ENCODE measurements around the gene JAKMIP1. TPM values are rescaled to one million over a fixed set of nuclear protein-coding genes. Genes with fewer than 3 reads are reported as not detected.

The JAKMIP1 gene
- total RNA-seq, 1 experiment from 2014 or later = not detected

DNA sequence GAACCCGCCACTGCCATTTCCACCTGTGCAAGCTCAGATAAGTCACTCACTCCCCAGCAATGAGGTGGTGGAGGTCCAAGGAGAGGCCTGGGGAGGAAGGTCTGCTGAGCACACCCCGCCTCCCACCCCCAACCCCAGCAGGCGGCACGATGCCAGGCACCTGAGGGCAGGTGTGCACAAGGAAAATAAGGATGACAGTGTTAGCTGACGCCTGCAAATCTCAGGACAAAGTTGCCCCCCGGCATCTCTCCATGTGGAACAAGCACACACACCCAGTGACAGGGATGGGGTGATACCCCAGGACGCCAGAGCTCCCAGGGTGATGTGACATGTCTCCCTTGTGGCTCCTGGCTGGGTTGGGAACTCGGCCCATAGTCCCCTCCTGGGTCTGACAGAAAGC is 9.9 kb downstream of the JAKMIP1 start:
- H3K4me2 ChIP-seq (ENCODE audit: low read length) = no peak overlapping the region
- no peak overlapping the region for H2AFZ ChIP-seq (ENCODE audit: low read depth, low read length, poor library complexity, severe bottlenecking)
- H3K9me2 ChIP-seq (ENCODE audit: insufficient read depth) = no peaks in the 10 kb centered on the region
- H3K9ac ChIP-seq (ENCODE audit: low read length) = no peak overlapping the region
- ChIA-PET RAD21 (ENCODE audit: low non-redundant PET in 1 of 2, low total read pairs in 2 of 2, uncharacterized antibody in 2 of 2, unreplicated experiment in 2 of 2) (no interaction called here), CTCF (no interaction called here), POLR2A (no interaction called here)
- intact Hi-C loops (cut with micrococcal nuclease) = no loop called here
- H3K36me3 ChIP-seq (ENCODE audit: control insufficient read depth in 1 of 2, insufficient read depth in 2 of 2, low read length in 2 of 2) = no peaks in the 10 kb centered on the region
- no peak for ATAC-seq
- no peaks in the 10 kb centered on the region for H3K9me3 ChIP-seq (ENCODE audit: control insufficient read depth in 1 of 2, insufficient read depth in 1 of 2, low read depth in 1 of 2, low read length in 2 of 2)
- H3K27ac ChIP-seq (ENCODE audit: low read depth, low read length) = no peak overlapping the region
- DNase-seq (ENCODE audit: low read depth, low spot score) = no peak
- no TSS peak for BruUV-seq (replicated peaks)
- TF ChIP-seq CBX3 (IDR thresholded peaks at IDR 0.05; ENCODE audit: low read depth) (no peak), FOSL1 (IDR thresholded peaks at IDR 0.05; ENCODE audit: low read depth) (no peak), CEBPB (IDR thresholded peaks at IDR 0.05; ENCODE audit: low read depth) (no peak), TCF7L2 (IDR thresholded peaks at IDR 0.05; ENCODE audit: borderline replicate concordance, extremely low read depth, insufficient read depth, insufficient read length) (no peak), EZH2phosphoT487 (IDR thresholded peaks at IDR 0.05; ENCODE audit: borderline replicate concordance) (no peak), POLR2AphosphoS5 (IDR thresholded peaks at IDR 0.05; ENCODE audit: low read depth, low read length) (no peak), JUND (IDR thresholded peaks at IDR 0.05) (no peak), EGR1 (IDR thresholded peaks at IDR 0.05; ENCODE audit: low read depth) (no peak), ZFX (IDR thresholded peaks at IDR 0.05) (no peak)
- TF ChIP-seq, protein P1, sequence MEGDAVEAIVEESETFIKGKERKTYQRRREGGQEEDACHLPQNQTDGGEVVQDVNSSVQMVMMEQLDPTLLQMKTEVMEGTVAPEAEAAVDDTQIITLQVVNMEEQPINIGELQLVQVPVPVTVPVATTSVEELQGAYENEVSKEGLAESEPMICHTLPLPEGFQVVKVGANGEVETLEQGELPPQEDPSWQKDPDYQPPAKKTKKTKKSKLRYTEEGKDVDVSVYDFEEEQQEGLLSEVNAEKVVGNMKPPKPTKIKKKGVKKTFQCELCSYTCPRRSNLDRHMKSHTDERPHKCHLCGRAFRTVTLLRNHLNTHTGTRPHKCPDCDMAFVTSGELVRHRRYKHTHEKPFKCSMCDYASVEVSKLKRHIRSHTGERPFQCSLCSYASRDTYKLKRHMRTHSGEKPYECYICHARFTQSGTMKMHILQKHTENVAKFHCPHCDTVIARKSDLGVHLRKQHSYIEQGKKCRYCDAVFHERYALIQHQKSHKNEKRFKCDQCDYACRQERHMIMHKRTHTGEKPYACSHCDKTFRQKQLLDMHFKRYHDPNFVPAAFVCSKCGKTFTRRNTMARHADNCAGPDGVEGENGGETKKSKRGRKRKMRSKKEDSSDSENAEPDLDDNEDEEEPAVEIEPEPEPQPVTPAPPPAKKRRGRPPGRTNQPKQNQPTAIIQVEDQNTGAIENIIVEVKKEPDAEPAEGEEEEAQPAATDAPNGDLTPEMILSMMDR (IDR thresholded peaks at IDR 0.05 in 2 of 3, conservative IDR thresholded peaks at IDR 0.05 in 1 of 3; ENCODE audit: borderline replicate concordance in 1 of 3, insufficient read depth in 1 of 3, low read depth in 2 of 3, low read length in 2 of 3) = no peak
- TF ChIP-seq, protein P2, sequence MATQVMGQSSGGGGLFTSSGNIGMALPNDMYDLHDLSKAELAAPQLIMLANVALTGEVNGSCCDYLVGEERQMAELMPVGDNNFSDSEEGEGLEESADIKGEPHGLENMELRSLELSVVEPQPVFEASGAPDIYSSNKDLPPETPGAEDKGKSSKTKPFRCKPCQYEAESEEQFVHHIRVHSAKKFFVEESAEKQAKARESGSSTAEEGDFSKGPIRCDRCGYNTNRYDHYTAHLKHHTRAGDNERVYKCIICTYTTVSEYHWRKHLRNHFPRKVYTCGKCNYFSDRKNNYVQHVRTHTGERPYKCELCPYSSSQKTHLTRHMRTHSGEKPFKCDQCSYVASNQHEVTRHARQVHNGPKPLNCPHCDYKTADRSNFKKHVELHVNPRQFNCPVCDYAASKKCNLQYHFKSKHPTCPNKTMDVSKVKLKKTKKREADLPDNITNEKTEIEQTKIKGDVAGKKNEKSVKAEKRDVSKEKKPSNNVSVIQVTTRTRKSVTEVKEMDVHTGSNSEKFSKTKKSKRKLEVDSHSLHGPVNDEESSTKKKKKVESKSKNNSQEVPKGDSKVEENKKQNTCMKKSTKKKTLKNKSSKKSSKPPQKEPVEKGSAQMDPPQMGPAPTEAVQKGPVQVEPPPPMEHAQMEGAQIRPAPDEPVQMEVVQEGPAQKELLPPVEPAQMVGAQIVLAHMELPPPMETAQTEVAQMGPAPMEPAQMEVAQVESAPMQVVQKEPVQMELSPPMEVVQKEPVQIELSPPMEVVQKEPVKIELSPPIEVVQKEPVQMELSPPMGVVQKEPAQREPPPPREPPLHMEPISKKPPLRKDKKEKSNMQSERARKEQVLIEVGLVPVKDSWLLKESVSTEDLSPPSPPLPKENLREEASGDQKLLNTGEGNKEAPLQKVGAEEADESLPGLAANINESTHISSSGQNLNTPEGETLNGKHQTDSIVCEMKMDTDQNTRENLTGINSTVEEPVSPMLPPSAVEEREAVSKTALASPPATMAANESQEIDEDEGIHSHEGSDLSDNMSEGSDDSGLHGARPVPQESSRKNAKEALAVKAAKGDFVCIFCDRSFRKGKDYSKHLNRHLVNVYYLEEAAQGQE (IDR thresholded peaks at IDR 0.05; ENCODE audit: low read depth) = no peak
- TF ChIP-seq, protein P3, sequence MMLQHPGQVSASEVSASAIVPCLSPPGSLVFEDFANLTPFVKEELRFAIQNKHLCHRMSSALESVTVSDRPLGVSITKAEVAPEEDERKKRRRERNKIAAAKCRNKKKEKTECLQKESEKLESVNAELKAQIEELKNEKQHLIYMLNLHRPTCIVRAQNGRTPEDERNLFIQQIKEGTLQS (IDR thresholded peaks at IDR 0.05) = no peak
- H3K79me2 ChIP-seq (ENCODE audit: insufficient read depth, low read length) = no peaks in the 10 kb centered on the region
- no peaks in the 10 kb centered on the region for H3K4me1 ChIP-seq (ENCODE audit: control insufficient read depth in 1 of 2, insufficient read depth in 2 of 2, low read length in 2 of 2)
- peaks cover 3% of the 10 kb centered on the region; the same call in 1 of the 2 replicates for H3K27me3 ChIP-seq (ENCODE audit: insufficient read depth, low read length)
- H3K4me3 ChIP-seq (replicated peaks in 1 of 2; ENCODE audit: low read depth in 1 of 2, low read length in 2 of 2) = no peak overlapping the region
- no peaks in the 10 kb centered on the region for H4K20me1 ChIP-seq (ENCODE audit: insufficient read depth)
